GM12801 (cell line): ENCODE results near the gene GJD4.

Experiments
- TF ChIP-seq, protein P1 (sequence below): IDR thresholded peaks from one replicate; pipeline ENCODE4 v1.5.1; 2011; ENCODE audit warnings: control low read depth; ENCODE audit not compliant: insufficient read length; ENCODE audit errors: extremely low read depth

Gene GJD4

DNA sequence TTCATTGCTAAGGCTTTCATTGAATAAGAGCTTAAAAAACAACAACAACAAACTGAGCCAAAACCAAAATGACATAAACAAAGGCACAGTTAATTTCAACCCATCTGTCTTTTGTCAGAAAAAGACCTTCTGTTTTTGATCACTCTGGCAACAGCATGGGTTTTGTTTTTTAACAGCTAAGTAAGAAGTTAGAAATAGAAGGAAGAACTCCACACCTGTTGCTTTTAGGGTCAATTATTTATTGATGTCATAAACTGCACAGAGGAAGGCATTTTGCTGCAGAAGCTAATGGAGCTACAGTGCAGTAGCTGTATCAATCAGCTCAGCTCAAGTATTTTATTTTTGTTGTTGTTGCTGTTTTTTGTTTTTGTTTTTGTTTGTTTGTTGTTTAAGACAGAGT, 16.3 kb upstream of the GJD4 start:
- TF ChIP-seq, protein P1, sequence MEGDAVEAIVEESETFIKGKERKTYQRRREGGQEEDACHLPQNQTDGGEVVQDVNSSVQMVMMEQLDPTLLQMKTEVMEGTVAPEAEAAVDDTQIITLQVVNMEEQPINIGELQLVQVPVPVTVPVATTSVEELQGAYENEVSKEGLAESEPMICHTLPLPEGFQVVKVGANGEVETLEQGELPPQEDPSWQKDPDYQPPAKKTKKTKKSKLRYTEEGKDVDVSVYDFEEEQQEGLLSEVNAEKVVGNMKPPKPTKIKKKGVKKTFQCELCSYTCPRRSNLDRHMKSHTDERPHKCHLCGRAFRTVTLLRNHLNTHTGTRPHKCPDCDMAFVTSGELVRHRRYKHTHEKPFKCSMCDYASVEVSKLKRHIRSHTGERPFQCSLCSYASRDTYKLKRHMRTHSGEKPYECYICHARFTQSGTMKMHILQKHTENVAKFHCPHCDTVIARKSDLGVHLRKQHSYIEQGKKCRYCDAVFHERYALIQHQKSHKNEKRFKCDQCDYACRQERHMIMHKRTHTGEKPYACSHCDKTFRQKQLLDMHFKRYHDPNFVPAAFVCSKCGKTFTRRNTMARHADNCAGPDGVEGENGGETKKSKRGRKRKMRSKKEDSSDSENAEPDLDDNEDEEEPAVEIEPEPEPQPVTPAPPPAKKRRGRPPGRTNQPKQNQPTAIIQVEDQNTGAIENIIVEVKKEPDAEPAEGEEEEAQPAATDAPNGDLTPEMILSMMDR, result no peak

DNA sequence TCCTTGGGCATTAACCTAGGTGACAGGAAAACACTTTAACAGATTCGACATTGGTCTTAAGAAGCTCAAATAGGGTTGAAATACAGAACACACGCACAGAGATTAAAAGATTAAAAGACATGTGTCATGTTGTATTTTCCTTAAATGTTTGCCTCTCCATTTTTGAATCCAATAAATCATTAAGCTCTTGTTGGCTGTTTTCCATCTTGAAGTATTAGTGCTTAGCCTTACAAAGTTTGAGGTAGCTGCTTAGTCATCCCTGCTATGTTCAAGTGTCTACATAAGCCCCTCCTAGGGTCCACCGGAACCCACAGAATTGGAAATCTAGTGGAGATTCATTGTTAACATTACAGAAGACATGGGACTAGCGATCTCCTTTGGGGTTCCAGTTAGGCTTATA, 12.7 kb upstream of the GJD4 start:
- TF ChIP-seq, protein P1, result no peak

DNA sequence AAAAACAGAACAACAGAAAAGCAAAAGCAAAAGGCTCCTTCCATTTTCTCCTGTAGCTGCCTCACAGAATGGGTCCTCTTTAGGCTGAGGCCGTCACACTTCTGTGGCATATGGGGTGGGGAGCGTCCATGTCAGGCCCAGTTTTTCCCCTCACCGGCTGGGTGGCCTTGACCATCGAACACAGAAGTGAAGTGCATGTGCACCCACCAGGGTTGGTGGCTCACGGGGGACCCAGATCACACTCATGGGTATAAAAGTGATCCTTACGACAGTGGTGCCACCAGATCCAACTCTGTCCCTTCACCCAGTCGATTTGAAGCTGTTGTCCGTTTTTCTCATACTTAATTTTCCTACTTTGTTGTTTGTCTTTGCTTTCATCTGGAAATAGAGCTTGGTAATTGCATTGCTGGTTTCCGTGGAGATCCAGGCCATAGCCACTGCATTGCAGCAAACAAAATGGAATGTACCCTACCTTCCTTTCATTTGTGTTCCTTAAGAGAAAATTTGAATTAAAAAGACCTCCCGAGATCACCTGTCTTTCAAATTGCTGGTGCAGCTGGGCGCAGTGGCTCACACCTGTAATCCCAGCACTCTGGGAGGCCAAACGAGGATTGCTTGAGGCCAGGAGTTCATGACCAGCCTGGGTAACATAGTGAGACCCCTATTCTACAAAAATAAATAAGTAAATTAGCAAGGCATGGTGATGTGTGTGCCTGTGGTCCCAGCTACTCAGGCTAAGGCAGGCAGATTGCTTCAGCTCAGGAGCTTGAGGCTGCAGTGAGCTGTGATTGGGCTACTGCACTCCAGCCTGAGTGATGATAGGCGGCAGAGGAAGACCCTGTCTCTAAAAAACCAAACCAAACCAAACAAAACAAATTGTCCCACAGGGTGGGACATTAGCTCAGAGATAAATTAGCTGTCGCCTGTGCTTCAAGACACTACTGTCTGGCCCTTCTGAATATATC, 10.7 kb upstream of the GJD4 start:
- TF ChIP-seq, protein P1, result no peak

DNA sequence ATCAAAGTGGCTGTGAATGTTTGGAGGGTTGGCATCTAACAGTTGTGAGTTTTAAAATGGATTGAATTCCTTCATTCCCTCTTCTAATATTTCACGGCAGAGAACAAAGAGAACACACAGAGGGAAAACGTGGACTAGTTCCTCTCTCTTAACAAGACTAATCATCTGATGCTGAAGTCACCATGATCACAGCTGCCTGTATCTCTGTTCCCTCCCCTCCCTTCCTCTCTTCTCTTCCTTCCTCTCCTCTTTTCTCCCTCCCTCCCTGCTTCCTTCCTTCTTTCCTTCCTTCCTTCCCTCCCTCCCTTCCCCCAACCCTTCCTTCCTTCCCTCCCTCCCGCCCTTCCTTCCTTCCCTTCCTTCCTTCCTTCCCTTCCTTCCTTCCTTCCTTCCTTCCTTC, 10.0 kb upstream of the GJD4 start:
- TF ChIP-seq, protein P1, result no peak

DNA sequence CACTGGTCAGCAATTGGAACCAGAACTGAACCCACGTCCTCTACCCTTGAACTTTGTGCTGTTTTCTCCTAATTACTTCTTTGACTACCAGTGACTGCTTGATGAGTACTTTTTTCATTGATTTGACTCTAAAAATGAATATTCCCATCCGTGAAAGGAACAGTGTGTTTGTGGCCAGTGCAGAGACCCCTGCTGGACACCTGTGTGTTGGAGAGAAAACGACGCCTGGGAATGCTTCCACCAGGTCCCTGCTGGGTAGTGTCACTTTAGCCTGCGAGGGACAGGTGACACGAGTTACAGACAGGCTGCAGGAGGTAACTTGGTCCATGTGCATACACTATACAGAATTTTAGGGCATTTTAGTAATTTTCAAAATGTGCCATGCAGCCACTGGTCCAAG, 6.8 kb upstream of the GJD4 start:
- TF ChIP-seq, protein P1, result no peak

DNA sequence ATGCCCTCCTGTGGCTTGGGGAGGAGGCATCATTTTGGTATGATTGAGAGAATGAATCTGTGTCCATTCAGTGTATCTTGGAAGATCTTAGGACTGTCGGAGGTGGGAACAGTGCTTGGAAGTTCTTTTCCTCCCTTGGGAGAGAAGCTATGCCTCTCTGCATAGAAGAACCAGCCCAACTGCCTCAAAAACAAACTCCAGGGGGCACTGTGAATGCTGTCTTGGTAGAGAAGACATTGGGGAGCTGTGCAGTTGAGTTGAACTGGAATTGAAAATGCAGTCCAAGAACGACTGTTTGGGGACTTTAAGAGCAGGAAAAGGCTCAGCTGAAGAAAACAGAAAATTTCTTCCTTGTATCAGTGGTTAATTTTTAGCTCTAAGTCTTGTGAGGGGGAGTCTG, 4.9 kb upstream of the GJD4 start:
- TF ChIP-seq, protein P1, result no peak

DNA sequence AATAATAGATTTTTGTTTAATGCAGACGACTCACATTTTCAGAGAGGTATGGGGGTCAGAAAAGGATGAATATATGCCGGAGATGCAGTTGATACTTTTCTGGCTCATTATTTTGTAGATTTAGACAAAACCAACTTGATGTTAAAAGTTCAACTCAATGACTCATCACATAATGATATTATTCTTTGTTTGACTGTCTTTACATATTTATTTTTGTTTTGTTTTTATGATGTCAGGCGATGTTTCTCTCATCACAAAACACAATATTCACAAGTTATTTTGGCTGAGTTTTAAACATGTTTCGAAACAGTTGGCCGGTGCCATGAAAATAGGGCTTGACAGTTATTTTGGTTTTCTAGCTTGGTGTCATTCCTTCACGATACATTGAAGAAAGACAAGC, 1.3 kb downstream of the GJD4 start:
- TF ChIP-seq, protein P1, result no peak
